GM12874 (cell line): ENCODE data around the gene DCLRE1A.
A peak's percentile ranks its signal among the peaks of the same experiment; 100 is the strongest.

ENCODE experiments used
- TF ChIP-seq, protein P1 (sequence below): IDR thresholded peaks from 2 replicates; pipeline ENCODE4 v1.5.1; 2011; ENCODE audit warnings: low read depth, mild to moderate bottlenecking, control low read depth, low read length, moderate library complexity; ENCODE audit not compliant: insufficient read depth

Gene DCLRE1A

DNA sequence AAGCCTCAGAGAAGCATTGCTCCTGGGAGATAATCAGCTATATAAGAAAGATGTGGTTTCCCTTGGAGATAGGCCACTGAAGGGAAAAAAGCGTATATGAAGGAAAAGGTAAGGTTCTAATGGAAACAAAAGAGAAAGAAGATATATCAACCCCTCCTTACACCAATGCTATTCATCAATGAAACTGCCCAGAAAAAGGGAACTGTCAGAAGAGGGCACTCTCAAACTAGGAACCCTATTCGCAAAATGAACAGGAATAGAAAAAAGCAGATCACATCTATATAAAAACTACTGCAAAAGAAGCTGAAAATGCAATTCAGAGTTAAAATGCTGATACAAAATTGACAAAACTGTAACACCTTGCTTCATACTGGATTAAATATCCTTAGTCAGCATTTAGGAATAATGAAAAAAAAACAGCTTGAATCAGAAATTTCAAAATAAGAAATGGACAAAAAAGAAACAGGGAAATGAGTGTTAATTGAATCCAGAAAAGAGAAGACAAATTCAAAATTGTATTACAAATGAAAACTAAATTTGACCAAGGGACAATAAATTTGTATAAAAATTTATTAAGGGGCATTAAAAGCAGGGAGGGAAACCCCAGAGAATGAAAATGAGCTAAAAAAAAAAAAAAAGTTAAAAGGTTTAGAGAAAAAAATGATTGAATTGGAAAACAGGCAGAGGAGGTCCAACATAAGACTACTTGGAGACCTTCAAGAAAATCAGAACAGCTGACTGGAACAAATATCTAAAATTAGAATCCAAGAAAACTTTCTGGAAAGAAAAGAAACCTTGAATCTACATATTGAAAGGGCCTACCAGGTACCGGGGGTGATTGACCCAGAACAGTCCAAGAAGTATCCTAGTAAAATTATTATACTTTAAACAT lies 18.5 kb upstream of the DCLRE1A start:
- TF ChIP-seq, protein P1, sequence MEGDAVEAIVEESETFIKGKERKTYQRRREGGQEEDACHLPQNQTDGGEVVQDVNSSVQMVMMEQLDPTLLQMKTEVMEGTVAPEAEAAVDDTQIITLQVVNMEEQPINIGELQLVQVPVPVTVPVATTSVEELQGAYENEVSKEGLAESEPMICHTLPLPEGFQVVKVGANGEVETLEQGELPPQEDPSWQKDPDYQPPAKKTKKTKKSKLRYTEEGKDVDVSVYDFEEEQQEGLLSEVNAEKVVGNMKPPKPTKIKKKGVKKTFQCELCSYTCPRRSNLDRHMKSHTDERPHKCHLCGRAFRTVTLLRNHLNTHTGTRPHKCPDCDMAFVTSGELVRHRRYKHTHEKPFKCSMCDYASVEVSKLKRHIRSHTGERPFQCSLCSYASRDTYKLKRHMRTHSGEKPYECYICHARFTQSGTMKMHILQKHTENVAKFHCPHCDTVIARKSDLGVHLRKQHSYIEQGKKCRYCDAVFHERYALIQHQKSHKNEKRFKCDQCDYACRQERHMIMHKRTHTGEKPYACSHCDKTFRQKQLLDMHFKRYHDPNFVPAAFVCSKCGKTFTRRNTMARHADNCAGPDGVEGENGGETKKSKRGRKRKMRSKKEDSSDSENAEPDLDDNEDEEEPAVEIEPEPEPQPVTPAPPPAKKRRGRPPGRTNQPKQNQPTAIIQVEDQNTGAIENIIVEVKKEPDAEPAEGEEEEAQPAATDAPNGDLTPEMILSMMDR: peak; percentile 8; the same call in 1 of the 2 replicates

DNA sequence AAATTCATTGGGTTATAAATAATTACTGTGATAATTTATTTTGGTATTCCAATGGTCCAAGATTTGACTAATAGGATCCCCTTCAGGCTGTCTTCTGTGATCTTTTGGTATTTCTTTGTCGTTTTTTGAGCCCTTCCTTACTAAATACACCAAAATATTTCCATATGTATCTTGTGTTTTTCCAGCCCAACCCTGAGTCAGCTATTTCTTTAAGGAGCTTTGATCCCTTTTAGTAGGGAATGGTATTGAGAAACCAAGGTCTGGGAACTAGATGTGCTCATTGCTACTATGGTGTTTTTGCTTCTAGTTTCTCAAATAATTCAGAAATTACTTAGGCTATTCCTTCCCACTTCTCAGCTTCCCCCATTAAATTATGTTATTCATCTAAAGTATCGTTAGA lies 15.9 kb upstream of the DCLRE1A start:
- TF ChIP-seq, protein P1: no peak

DNA sequence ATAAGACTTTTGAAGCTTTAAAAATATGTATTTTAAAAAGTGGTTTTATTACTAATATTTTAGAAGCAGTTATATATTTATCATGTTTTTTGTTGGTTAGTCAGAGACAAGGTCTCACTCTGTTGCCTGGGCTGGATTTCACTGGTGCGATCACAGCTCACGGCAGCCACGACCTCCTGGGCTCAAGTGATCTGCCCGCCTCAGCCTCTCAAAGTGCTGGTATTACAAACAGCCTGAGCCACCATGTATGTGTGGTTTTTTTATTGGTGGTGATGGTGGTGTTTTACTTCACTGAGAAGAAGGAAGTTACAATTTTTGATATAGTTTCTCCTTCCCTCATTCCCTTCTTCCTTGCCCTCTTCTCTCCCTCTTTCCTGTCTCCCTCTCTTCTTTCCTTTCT lies 14.0 kb upstream of the DCLRE1A start:
- TF ChIP-seq, protein P1: no peak

DNA sequence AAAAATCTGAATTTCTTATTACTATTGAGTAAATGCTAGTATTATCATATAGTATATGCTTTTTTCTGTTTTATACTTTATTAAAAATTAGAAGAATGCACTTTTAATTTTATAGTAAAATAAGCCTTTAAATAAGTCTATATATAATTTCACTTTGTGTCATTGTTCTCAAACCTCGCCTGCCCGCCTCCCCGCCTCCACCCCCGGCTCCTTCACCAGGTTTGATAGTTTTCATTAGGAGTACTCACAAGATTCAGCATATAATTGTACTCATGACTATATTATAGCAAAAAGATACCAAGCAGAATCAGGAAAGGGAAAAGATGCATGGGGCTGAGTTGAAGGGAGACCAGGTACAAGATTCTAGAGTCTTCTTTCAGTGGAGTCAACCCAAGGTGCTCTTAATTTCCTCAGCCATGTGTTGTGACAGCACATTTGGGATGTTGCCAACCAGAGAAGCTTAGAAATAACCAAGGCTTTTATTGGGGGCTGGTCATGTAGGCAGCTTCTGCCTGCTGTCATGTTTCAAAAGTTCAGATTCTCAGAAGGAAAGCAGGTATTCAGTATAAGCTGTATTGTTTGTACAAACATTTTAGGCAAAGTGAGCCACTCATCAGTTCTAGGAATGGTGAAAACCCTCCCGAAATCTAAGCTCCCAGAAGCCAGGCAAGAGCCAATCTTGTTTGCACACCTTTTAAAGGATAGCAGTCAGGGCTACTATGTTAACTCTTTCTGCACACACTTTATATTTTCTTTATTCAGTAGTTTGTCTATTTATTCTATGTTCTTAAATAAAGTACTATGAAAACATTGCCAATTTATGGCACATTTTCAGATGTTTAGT lies 12.9 kb upstream of the DCLRE1A start:
- TF ChIP-seq, protein P1: no peak

DNA sequence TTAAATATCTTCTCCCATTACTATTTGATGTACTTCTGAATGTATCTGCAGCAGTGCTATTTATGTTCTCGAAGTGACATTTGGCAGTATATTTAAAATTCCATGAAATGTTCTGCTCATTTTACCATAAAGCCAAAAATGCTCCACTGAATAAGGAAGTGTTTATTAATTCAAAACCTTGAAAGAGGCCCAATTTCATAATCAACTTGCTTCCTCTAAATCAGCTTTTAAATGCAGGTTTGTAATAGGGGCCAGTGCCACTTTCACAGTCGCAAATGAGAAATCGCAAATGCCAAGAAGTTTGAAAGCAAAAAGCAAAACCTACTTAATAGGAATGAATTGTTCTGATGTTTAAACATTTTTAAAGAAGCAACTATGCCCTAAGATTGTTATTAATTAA lies 12.0 kb upstream of the DCLRE1A start:
- TF ChIP-seq, protein P1: no peak

DNA sequence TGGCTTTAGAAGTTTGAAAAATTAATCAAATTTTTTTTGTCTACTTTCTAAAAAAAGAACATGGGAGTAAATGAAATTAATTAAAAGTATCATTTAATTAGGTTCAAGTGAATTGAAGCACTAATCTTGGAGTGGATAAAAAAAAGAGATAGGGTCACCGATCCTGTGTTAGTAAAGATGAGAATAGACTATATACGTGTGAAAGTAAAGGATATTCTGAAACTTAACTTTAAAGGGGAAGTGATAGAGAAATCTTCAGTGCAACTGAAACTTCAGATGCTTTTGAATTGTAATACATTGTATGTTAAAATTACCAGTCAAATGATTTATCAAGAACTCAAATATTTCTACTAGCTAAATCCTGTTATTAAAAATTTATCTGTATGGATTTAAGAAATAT lies 5.4 kb upstream of the DCLRE1A start:
- TF ChIP-seq, protein P1: no peak

DNA sequence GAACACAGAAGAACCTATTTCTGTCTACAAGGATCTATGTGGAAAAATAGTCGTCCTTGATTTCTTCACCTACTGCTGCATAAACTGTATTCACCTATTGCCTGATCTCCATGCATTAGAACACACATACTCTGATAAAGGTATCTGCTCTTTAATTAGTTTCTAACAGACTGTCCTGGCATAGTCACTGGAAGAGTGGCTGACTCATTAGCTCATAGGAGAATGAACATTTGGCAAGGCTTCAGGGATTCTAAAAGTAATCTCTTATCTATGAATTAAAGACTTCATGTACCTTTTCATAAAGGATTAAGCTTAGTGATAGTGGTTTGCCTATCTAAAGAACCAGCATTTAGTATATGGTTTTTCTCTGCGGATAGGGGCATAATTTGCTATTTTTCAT lies 4.7 kb upstream of the DCLRE1A start:
- TF ChIP-seq, protein P1: no peak
